ENCODE data around the gene GEMIN8.

GEMIN8 gene

DNA sequence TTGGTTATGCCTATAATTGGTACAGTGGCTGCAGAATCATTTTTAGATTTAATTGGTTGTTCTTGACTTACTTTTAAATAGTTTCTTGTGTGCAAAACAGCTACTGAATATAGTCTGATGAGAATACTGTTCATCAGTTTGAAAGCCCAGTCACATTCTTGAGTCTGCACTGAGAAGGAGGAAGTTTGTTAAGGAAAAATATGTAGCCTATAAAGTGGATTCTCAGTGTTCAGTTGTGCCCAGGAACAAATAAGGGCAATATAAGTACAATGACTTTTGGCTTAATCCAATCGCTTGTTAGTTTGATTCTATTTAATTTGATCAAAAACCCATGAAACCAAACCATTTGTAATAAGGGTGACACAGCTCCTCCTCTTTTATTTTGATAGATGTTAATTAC lies 32.8 kb upstream of the GEMIN8 start:
- TF ChIP-seq, protein P1, sequence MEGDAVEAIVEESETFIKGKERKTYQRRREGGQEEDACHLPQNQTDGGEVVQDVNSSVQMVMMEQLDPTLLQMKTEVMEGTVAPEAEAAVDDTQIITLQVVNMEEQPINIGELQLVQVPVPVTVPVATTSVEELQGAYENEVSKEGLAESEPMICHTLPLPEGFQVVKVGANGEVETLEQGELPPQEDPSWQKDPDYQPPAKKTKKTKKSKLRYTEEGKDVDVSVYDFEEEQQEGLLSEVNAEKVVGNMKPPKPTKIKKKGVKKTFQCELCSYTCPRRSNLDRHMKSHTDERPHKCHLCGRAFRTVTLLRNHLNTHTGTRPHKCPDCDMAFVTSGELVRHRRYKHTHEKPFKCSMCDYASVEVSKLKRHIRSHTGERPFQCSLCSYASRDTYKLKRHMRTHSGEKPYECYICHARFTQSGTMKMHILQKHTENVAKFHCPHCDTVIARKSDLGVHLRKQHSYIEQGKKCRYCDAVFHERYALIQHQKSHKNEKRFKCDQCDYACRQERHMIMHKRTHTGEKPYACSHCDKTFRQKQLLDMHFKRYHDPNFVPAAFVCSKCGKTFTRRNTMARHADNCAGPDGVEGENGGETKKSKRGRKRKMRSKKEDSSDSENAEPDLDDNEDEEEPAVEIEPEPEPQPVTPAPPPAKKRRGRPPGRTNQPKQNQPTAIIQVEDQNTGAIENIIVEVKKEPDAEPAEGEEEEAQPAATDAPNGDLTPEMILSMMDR (IDR thresholded peaks at IDR 0.05; ENCODE audit: control insufficient read depth, insufficient read depth, low read depth, low read length, missing control alignments): no peak
- no peak overlapping the region for H3K4me3 ChIP-seq (ENCODE audit: control insufficient read depth, low read depth, low read length)
- no peak for DNase-seq (ENCODE audit: low read depth)

DNA sequence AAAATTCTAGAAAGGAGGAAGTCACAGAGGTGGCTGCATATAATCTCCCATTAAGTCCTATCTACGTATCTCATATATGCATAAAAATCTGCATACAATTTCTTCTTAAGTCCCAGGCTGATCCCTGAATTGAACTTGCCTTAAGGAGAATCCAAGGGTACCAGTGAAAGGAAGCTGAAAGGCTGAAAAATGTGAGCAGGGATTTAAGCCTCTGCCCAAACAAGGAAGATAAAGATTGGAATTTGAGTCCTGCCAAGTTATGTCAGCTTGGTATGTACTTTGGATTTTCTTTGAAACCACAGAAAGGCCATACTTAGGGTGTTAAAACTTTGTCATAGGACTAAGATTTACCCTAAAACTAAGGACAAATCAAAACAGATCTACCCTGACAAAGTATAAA lies 26.5 kb upstream of the GEMIN8 start:
- no peak for DNase-seq (ENCODE audit: low read depth)
- TF ChIP-seq, protein P1 (IDR thresholded peaks at IDR 0.05; ENCODE audit: control insufficient read depth, insufficient read depth, low read depth, low read length, missing control alignments): no peak

DNA sequence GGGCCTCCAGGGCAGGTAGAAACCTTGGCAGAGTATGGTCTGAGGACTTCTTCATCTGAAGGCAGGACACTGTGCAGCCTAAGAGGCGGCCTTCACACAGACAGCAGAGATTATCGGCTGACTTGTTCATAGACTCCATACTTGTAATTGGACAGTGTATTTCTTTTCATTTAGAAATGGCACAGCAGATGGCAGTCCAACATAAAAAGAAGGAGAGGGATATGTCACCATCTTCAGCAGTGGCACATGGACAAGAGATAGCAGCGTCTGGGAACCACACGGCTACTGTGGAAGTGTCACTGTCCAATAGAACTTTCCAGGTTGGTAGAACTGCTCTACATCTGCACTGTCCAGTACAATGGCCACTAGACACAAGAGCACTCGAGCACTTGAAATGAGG lies 21.7 kb upstream of the GEMIN8 start:
- TF ChIP-seq, protein P1 (IDR thresholded peaks at IDR 0.05; ENCODE audit: control insufficient read depth, insufficient read depth, low read depth, low read length, missing control alignments): no peak
- no peak for DNase-seq (ENCODE audit: low read depth)
- H3K4me3 ChIP-seq (ENCODE audit: control insufficient read depth, low read depth, low read length): no peak overlapping the region

More for the DNA sequence above, 26.5 kb upstream of the GEMIN8 start:
- H3K4me3 ChIP-seq (ENCODE audit: control insufficient read depth, low read depth, low read length): no peak overlapping the region

GRCh38 chrX:14050709-14051108 lies 21.0 kb upstream of the GEMIN8 start:
- TF ChIP-seq, protein P1 (IDR thresholded peaks at IDR 0.05; ENCODE audit: control insufficient read depth, insufficient read depth, low read depth, low read length, missing control alignments): no peak
- H3K4me3 ChIP-seq (ENCODE audit: control insufficient read depth, low read depth, low read length): no peak overlapping the region
- DNase-seq (ENCODE audit: low read depth): no peak

DNA sequence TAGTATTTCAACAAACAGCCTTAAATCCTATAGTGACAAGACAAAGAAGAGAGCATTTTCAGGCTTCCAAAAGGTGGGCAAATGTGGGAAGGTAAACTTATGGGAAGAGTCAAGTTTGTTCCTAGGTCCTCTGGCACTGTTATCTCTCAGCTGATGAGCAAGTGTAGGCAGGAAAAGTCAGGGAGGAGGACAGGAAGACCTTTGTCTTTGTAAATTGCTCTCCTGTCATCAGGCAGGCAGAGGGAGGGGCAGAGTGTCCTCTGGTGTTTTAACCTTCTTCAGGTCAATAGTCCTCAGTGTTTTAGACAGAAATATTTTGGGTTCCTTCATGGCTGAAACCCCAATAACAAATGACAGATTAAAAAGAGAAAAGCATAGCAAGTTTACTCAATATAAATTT lies 13.5 kb upstream of the GEMIN8 start:
- DNase-seq (ENCODE audit: low read depth): no peak
- no peak overlapping the region for H3K4me3 ChIP-seq (ENCODE audit: control insufficient read depth, low read depth, low read length)
- TF ChIP-seq, protein P1 (IDR thresholded peaks at IDR 0.05; ENCODE audit: control insufficient read depth, insufficient read depth, low read depth, low read length, missing control alignments): no peak

DNA sequence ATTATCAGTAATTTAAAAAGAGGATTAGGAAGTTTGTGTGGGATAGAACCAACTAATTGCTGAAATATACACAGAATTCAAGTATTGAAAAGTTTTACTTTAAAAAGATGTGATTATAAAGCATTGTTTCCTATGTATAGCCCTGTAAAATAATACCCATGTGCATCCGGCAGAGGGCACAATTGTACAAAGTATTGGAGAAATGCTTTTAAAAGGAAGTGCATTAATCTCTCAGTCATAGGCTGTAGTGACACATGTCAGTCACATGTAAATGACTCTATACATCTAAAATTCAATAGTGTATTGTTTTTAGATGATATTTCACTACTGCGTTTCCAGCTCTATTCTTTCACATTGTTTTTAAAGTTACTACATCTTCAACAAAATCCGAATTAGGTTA lies 9.7 kb upstream of the GEMIN8 start:
- H3K4me3 ChIP-seq (ENCODE audit: control insufficient read depth, low read depth, low read length): no peak overlapping the region
- TF ChIP-seq, protein P1 (IDR thresholded peaks at IDR 0.05; ENCODE audit: control insufficient read depth, insufficient read depth, low read depth, low read length, missing control alignments): peak; percentile 62
- DNase-seq (ENCODE audit: low read depth): no peak
